ENCODE results near the gene CALCOCO1.

Gene CALCOCO1

GRCh38 chr12:53751336-53752191, 24.3 kb upstream of the CALCOCO1 start, which contains the start of gene CISTR:
CISTR (minus strand) TSS chr12:53751979.
- no peak for DNase-seq

GRCh38 chr12:53750812-53751335, 23.6 kb upstream of the CALCOCO1 start:
- no peak for DNase-seq

- no peak for DNase-seq
Measured at GRCh38 chr12:53749986-53750811, 22.9 kb upstream of the CALCOCO1 start.

- no peak for DNase-seq
Measured at GRCh38 chr12:53748072-53748840, 21.0 kb upstream of the CALCOCO1 start.

GRCh38 chr12:53747095-53747494, 19.8 kb upstream of the CALCOCO1 start:
- no peak for DNase-seq

GRCh38 chr12:53746592-53747092, 19.4 kb upstream of the CALCOCO1 start:
- peak; percentile 72 for DNase-seq

GRCh38 chr12:53744751-53745150, 17.5 kb upstream of the CALCOCO1 start:
- DNase-seq, result no peak

GRCh38 chr12:53744130-53744441, 16.8 kb upstream of the CALCOCO1 start:
- no peak for DNase-seq

- peak; percentile 37 for DNase-seq
Measured at GRCh38 chr12:53743266-53744129, 16.2 kb upstream of the CALCOCO1 start.

- no peak for DNase-seq
Measured at GRCh38 chr12:53740130-53740491, 12.9 kb upstream of the CALCOCO1 start.

- no peak for DNase-seq
Measured at GRCh38 chr12:53739214-53740129, 12.2 kb upstream of the CALCOCO1 start.

- DNase-seq, result no peak
Measured at GRCh38 chr12:53738406-53739213, 11.4 kb upstream of the CALCOCO1 start.

- DNase-seq, result no peak
Measured at GRCh38 chr12:53737951-53738405, 10.7 kb upstream of the CALCOCO1 start.

- no peak for DNase-seq
Measured at GRCh38 chr12:53737093-53737808, 10.0 kb upstream of the CALCOCO1 start.

GRCh38 chr12:53736592-53736991, 9.3 kb upstream of the CALCOCO1 start:
- DNase-seq, result no peak

GRCh38 chr12:53735556-53735955, 8.3 kb upstream of the CALCOCO1 start:
- no peak for DNase-seq

- DNase-seq, result no peak
Measured at GRCh38 chr12:53734425-53734824, 7.2 kb upstream of the CALCOCO1 start.

GRCh38 chr12:53733807-53734200, 6.6 kb upstream of the CALCOCO1 start:
- no peak for DNase-seq

Measured in GDM1 (cell line).